ENCODE data around the gene PDGFRB. TPM values are rescaled to one million over a fixed set of nuclear protein-coding genes. Genes with fewer than 3 reads are reported as not detected.
"Not testable (repeated sequence)": the region's sequence is repeated elsewhere in the genome, so short reads cannot be mapped to it uniquely, and the experiment has no call there.

The PDGFRB gene
- total RNA-seq, 1 donor from 2014 or later = 13.0 TPM

DNA sequence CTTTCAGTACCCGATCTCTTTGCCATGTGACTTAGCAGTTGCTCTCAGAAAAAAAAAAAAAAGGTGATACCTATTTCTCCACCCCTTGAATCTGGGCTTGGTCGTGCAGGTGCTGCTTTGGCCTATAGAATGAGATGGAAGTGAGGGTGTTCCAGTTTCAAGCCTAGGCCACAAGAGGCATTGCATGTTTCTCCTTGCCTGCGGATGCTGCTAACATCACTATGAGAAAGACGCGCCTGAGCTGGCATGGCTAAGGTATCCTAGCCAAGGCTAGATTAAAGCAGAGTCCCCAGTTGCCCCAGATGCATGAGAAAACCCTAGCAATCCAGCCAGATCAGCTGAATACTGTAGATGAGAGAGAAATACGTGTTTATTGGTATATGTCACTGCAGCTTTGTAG lies 54.6 kb downstream of the PDGFRB start:
- DNase-seq (ENCODE audit: extremely low read depth, low read depth, low spot score) = no peak

- no peak for DNase-seq (ENCODE audit: extremely low read depth, low read depth, low spot score)
Measured at GRCh38 chr5:150097152-150097551, 58.5 kb downstream of the PDGFRB start.

DNA sequence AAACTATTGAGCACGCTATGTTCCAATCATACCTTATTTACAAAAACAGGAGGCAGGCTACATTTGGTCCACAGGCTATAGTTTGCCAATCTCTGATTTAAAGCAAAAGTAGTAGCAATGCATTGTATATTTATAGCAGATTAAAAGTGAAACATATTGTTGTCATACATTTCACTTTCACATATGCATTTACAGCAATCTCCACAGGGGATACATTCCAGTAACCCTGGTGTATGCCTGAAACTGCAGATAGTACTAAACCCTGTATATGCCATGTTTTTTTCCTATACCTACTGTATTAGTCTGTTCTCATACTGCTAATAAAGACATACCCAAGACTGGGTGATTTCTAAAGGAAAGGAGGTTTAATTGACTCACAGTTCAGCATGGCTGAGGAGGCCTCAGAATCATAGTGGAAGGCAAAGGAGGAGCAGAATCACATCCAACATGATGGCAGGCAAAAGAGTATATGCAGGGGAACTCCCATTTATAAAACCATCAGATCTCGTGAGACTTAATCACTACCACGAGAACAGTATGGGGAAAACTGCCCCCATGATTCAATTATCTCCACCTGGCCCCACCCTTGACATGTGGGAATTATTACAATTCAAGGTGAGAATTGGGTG lies 63.4 kb downstream of the PDGFRB start:
- no peak for DNase-seq (ENCODE audit: extremely low read depth, low read depth, low spot score)

- DNase-seq (ENCODE audit: extremely low read depth, low read depth, low spot score) = no peak
Measured at GRCh38 chr5:150085950-150086715, 69.5 kb downstream of the PDGFRB start, which contains the start of gene CSF1R. Gene CSF1R, minus strand, starts transcription at chr5:150086554. Its CDS starts 127 bp downstream, at chr5:150086427.

- no peak for DNase-seq (ENCODE audit: extremely low read depth, low read depth, low spot score)
Measured at GRCh38 chr5:150085191-150085912, 70.3 kb downstream of the PDGFRB start.

- DNase-seq (ENCODE audit: extremely low read depth, low read depth, low spot score) = not testable (repeated sequence)
Measured at GRCh38 chr5:150084754-150085153, 70.9 kb downstream of the PDGFRB start.

DNA sequence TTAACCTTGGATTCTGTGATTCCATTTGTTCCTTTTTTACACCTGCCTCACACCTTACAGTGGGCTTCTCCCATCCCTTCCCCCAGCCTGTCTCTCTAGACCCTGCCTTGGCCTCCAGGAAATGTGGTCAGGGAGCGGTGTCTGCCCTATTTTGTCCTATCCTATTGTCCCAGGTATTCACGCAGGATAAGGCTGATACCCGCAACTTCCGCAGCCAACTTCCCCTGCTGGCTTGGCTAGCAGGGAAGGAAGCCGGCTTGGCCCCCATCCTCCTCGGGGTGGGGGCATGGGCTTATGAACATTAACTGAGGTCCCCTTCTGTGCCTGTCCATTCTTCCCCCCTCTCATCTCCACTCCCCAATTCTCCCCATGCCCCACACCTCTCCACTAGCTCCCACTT lies 72.8 kb downstream of the PDGFRB start:
- DNase-seq (ENCODE audit: extremely low read depth, low read depth, low spot score) = no peak

- DNase-seq (ENCODE audit: extremely low read depth, low read depth, low spot score) = no peak
Measured at GRCh38 chr5:150082374-150082773, 73.3 kb downstream of the PDGFRB start.

GRCh38 chr5:150081541-150082283 lies 73.9 kb downstream of the PDGFRB start:
- DNase-seq (ENCODE audit: extremely low read depth, low read depth, low spot score) = no peak

DNA sequence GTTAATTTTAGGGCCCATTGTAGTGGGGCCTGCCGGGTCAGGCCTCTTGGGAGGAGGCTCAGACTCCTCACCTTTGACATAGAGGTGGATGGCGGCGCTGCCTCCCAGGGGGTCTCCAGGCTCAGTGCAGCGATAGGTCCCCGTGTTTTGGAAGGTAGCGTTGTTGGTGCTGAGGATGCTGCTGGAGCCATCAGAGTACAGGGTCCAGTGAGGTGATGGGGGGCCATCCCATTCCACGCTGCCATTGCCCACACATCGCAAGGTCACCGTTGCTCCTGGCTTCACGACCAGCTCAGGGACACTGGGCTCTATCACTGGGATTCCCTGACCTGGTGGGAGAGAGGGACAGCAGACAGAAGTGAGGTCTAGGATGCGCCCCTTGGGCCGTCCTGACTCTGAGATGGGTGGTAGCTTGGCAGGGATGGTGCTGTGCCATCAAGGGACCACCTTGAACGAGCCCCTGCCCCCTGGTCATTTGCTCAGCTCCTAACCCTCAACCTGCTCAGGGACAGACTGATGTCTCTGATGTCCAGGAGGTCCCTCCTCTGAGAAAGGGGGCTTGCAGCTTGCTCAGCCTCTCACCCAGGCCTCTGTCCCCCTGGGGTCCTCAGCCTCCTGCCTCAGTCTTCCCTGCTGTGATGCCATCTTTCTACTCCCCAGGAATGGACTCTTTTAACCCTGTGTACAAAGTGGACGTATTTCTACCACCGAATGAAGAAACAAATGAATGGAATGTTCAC lies 74.8 kb downstream of the PDGFRB start:
- DNase-seq (ENCODE audit: extremely low read depth, low read depth, low spot score) = no peak

- DNase-seq (ENCODE audit: extremely low read depth, low read depth, low spot score) = no peak
Measured at GRCh38 chr5:150079909-150080461, 75.7 kb downstream of the PDGFRB start.

- no peak for DNase-seq (ENCODE audit: extremely low read depth, low read depth, low spot score)
Measured at GRCh38 chr5:150078802-150079689, 76.6 kb downstream of the PDGFRB start.

DNA sequence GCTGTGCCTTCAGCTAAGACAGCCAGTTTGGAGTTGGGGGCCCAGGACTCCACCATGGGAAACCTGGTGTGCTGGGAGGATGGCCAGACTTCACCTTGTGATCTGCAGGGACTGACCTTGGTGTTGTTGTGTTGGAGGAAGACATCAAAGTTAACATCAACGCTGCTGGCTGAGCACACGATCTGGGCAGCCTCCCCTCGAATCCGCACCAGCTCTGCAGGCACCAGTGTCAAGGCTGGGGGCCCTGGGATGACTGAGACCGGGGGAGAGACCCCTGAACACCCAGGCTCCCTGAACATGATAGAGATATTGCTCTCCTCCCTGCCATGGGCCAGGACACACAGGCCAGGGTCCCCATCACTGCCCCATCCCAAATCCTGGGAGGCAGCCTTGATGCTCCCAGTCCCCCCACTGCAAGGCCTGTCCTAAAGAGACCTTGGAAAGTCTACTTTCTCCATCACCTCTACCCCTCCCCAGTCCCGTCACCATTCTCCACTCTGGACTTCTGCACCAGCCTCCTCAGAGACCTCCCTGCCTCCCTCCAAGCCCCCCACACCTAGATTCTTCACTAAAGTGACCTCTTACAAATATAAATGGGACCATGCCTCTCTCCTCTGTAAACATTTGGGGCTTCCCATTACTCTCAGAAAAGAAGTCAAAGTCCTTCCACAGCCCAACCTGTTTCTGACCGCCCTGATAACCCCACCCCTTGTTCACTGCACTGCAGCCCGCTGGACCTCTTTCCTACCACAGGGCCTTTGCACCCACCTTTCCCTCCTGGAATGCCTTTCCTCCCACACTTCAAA lies 77.4 kb downstream of the PDGFRB start:
- DNase-seq (ENCODE audit: extremely low read depth, low read depth, low spot score) = no peak

- DNase-seq (ENCODE audit: extremely low read depth, low read depth, low spot score) = no peak
Measured at GRCh38 chr5:150077060-150077459, 78.6 kb downstream of the PDGFRB start.

DNA sequence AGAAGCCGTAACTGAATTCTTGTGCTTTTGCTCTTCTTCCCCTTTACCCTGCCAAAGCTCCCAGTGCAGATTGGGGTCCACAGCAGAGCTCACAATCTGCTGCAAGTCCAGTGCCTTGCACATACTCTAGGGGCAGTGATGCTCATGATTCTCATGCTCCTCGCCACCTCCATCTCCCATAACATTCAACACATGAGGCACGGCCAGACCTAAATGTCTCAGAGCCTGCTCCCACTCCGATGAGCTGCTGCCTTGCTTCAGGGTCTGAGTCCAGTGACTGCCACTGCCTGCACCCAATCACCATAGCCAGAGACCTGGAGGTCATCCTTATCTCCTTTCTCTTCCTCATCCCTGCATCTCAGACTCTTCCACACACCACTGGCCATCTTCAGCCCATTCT lies 79.8 kb downstream of the PDGFRB start:
- DNase-seq (ENCODE audit: extremely low read depth, low read depth, low spot score) = no peak

DNA sequence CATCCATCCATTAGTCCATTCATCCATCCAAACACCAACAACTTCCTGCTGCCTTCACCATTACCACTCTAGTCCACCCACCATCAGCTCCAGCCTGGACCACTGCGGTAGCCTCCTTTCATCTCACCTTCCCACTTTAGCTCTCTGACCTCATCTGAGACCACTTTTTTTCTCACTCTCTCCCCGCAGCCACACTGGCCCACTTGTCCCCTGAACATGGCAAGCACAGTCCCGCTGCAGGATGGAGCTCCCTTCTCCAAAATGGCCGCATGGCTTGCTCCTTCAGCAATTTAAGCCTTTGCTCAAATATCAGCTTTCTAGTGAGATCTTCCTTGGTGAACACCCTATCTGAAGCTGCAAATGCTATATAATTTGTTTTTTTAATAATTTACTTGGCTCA lies 80.4 kb downstream of the PDGFRB start:
- no peak for DNase-seq (ENCODE audit: extremely low read depth, low read depth, low spot score)

DNA sequence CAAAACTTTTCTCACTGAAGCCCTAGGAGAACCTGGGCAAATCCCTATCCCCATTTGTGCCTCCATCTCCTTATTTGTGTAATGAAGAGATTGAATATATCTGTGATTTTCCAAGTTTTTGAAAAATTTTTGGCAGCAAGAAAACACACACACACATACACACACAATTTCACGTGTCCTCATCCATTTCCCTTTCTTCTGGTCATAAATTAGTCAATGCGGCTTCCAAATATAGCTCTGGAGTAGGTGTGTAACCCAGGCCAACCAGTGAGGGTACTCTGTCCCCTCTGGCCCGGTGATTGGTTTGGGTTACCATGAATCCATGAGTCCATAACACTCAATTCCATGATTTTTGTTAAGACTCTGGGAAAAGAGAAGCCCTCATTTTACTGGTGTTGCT lies 82.0 kb downstream of the PDGFRB start:
- DNase-seq (ENCODE audit: extremely low read depth, low read depth, low spot score) = no peak

DNA sequence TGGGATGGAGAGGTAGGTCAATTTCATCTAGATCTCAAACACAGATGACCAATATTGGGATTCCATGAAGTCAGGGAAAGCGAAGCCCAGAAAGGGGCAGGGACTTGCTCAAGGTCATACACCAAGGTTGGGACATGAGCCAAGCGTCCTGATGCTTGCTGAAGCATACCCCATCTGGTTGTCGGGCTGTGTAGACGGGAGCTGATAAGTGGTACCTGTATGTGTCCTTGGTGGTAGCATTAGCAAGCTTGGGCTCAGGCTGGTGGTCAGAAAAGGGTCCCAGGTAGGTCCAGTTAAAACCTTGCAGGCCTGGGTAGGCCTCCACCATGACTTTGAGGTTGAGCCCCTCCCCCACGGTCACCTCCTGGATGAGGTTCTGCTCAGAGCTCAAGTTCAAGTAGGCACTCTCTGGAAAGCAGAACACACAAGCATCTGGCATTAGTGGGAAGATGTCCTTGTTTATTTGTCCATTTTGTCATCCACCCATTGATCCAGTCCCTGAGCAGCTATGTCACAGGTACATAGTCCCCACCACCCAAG lies 82.5 kb downstream of the PDGFRB start:
- no peak for DNase-seq (ENCODE audit: extremely low read depth, low read depth, low spot score)
